ENCODE results near the gene USP10.
"Not testable (repeated sequence)": the region's sequence is repeated elsewhere in the genome, so short reads cannot be mapped to it uniquely, and the experiment has no call there.

Gene USP10

DNA sequence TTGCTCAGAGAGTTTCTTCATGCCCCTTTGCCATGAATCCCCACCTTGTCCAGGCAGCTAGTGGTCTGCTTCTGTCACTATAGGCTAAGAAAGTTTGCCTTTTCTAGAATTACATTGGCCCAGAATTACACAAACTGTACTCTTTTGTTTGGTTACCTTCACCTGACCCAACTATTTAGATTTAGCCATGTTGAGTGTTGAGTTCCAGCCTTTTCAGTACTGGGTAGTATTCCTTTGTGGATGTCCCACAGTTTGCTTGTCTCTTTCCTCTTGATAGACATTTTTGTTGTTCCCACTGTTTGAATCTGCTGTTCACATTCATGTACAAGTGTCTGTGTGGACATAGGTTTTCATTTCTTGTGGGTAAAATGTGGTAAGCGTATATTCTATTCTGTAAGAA is 22.3 kb downstream of the USP10 start:
- Mint-ChIP-seq H3K27me3 (no peaks in the 10 kb centered on the region), H3K4me1 (peaks cover 44 to 74% of the 10 kb centered on the region in 2 donors), H3K9me3 (no peaks in the 10 kb centered on the region), H3K36me3 (peaks cover 12 to 28% of the 10 kb centered on the region in 2 donors), H3K27ac (peak overlapping the region; percentile 34), H3K4me3 (no peak overlapping the region)
- DNase-seq (no peak), ATAC-seq (replicated peaks) (no peak)

DNA sequence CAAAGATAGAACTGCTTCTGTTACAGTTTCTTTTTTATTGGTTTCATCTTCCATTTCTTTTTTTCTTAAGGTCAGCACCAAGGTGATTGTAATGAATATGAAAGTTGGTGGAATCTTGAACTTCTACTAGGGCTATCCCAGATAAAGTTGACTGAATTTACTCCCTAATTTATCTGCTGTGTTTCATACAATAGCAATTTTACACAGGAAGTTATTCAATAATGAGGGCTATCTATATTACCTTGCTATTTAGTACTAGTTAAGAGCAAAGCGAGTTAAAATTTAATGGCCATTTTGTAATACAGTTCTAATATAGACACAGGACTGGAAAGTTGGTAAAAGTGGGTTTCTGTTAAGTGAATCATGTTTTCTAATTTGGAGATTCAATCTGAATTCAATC is 24.1 kb downstream of the USP10 start:
- Mint-ChIP-seq H3K36me3 (peaks cover 5 to 26% of the 10 kb centered on the region in 2 donors), H3K27me3 (no peaks in the 10 kb centered on the region), H3K4me1 (peaks cover 44 to 77% of the 10 kb centered on the region in 2 donors), H3K27ac (peak overlapping the region; percentile 65), H3K4me3 (no peak overlapping the region), H3K9me3 (no peaks in the 10 kb centered on the region)
- no peak for DNase-seq
- ATAC-seq (replicated peaks) = no peak

DNA sequence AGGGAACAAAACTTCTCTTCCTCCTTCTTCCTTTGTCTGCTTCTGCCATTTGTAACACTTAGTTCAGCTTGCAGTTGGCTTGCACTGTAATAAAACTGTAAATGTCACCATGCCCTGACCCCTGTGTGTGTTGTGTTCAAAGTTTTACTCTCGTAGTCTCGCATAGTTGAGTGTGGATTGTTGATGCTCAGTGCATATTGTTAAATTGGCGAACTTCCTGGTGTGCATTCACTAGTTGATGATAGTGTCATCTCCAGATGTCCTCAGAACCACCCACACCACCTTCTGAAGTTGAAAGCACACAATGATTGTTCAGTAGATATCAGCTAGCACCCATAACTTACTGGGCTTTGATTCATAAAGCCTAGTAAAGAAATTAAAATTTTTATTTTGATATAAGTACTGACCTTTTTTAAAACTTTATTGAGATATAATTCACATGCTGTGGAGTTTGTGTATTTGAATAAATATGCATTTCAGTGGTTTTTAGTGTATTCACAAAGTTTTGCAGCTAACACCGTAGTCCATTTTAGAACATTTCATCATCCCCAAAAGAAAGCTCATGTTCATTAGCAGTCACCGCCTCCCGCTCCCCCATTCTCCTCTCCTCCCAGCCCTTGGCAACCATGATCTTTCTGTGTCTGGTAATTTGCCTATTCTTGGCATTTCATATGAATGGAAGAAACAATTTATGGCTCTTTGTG is 25.0 kb downstream of the USP10 start:
- Mint-ChIP-seq H3K36me3 (peaks cover 5 to 22% of the 10 kb centered on the region in 2 donors), H3K27ac (peak overlapping the region; percentile 45), H3K9me3 (no peaks in the 10 kb centered on the region), H3K27me3 (no peaks in the 10 kb centered on the region), H3K4me3 (peak overlapping the region; percentile 15 to 53), H3K4me1 (peaks cover 48 to 76% of the 10 kb centered on the region in 2 donors)
- ATAC-seq (replicated peaks) = peak; percentile 18 to 33
- no peak for DNase-seq

DNA sequence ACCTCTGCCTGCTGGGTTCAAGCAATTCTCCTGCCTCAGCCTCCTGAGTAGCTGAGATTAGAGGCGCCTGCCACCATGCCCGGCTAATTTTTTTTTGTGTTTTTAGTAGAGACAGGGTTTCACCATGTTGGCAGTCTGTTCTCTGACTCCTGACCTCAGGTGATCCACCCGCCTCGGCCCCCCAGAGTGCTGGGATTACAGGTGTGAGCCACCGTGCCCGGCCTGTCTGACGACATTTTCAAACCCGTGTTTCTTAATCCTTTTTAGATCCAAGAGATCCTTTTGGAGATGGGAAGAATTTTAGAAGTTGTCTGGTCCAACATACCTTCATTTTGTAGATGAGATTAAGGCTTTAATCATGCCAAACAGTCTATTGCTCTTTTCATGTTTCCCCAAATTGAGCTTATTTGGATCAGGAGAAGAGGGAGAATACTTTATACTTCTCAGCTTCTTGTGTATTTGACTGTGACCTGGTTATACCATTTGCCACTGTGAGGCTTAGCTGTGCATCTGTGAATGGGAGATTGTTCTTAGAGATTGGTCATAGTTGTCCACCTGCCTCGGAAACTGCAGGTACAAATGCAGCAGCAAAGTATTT is 25.8 kb downstream of the USP10 start:
- no peaks in the 10 kb centered on the region for H3K27me3 Mint-ChIP-seq
- H3K27ac Mint-ChIP-seq = peak overlapping the region; percentile 45
- ATAC-seq (replicated peaks) = no peak
- H3K4me1 Mint-ChIP-seq = peaks cover 53 to 84% of the 10 kb centered on the region in 2 donors
- H3K36me3 Mint-ChIP-seq = peaks cover 3 to 15% of the 10 kb centered on the region in 2 donors
- no peaks in the 10 kb centered on the region for H3K9me3 Mint-ChIP-seq
- DNase-seq = no peak
- H3K4me3 Mint-ChIP-seq = peak overlapping the region; percentile 53 to 58

DNA sequence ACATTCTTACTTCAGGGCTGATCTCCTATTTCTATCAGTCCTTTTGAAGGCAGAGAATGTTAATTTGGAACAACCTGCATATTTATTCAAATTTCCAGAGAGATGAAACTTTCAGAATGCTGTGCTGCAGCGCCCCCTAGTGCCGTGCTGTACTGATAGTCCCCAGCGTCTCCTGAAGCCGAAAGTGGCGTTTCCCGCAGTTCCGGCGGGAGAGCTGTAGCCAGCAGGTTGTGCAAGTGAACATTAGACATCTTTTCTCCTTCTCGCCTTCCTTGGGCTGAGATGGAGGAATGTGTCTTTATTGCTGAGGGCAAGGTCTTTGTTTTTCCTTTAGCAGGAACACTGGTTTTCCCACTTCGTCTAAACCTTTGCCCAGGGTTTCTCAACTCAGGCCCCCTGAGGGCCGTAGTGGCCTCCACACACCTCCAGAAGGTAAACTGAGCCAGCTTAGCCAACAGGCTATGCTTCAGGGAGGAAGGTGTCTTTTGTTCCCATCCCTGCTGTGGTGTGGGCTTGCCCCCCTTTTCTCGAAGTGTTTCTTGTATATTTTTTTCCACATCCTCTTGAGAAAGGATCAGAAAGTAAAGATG is 26.4 kb downstream of the USP10 start:
- Mint-ChIP-seq H3K36me3 (peaks cover 0 to 12% of the 10 kb centered on the region in 2 donors), H3K4me1 (peaks cover 53 to 86% of the 10 kb centered on the region in 2 donors), H3K4me3 (peak overlapping the region; percentile 58 to 75), H3K9me3 (no peaks in the 10 kb centered on the region), H3K27me3 (no peaks in the 10 kb centered on the region), H3K27ac (peak overlapping the region; percentile 87)
- peak; percentile 55 for DNase-seq
- peak; percentile 62 to 63 for ATAC-seq (replicated peaks)

- Mint-ChIP-seq H3K4me3 (peak overlapping the region; percentile 58 to 75), H3K27me3 (no peaks in the 10 kb centered on the region), H3K27ac (peak overlapping the region; percentile 87), H3K9me3 (no peaks in the 10 kb centered on the region), H3K4me1 (peaks cover 56 to 86% of the 10 kb centered on the region in 2 donors), H3K36me3 (peaks cover 2 to 13% of the 10 kb centered on the region in 2 donors)
- peak; percentile 73 for DNase-seq
- peak; percentile 74 to 79 for ATAC-seq (replicated peaks)
Measured at GRCh38 chr16:84726669-84727467, 27.1 kb downstream of the USP10 start.

- H3K4me1 Mint-ChIP-seq = peaks cover 42 to 84% of the 10 kb centered on the region in 2 donors
Measured at GRCh38 chr16:84728853-84729424, 29.1 kb downstream of the USP10 start.

GRCh38 chr16:84729716-84730320 is 30.0 kb downstream of the USP10 start:
- Mint-ChIP-seq H3K4me1 (peaks cover 38 to 76% of the 10 kb centered on the region in 2 donors), H3K9me3 (no peaks in the 10 kb centered on the region), H3K4me3 (peak overlapping the region; percentile 48 to 66), H3K27ac (peak overlapping the region; percentile 81), H3K27me3 (no peaks in the 10 kb centered on the region), H3K36me3 (peaks cover 2 to 14% of the 10 kb centered on the region in 2 donors)
- ATAC-seq (replicated peaks) (no peak), DNase-seq (no peak)

More at GRCh38 chr16:84728853-84729424, 29.1 kb downstream of the USP10 start:
- DNase-seq = no peak
- Mint-ChIP-seq H3K4me3 (no peak overlapping the region), H3K27ac (peak overlapping the region; percentile 67), H3K36me3 (peaks cover 2 to 10% of the 10 kb centered on the region in 2 donors), H3K9me3 (no peaks in the 10 kb centered on the region), H3K27me3 (no peaks in the 10 kb centered on the region)
- no peak for ATAC-seq (replicated peaks)

- peak overlapping the region; percentile 60 to 66 for H3K4me3 Mint-ChIP-seq
- H3K27me3 Mint-ChIP-seq = no peaks in the 10 kb centered on the region
- peak overlapping the region; percentile 72 for H3K27ac Mint-ChIP-seq
- ATAC-seq (replicated peaks) (peak; percentile 66 to 69), DNase-seq (no peak)
- H3K9me3 Mint-ChIP-seq = no peaks in the 10 kb centered on the region
- H3K4me1 Mint-ChIP-seq = peaks cover 34 to 68% of the 10 kb centered on the region in 2 donors
- peaks cover 4 to 18% of the 10 kb centered on the region in 2 donors for H3K36me3 Mint-ChIP-seq
Measured at GRCh38 chr16:84730406-84731106, 30.8 kb downstream of the USP10 start.

- peaks cover 21 to 56% of the 10 kb centered on the region in 2 donors for H3K4me1 Mint-ChIP-seq
Measured at GRCh38 chr16:84732332-84732673, 32.5 kb downstream of the USP10 start.

GRCh38 chr16:84732674-84733352 is 33.0 kb downstream of the USP10 start:
- no peaks in the 10 kb centered on the region for H3K9me3 Mint-ChIP-seq
- DNase-seq (no peak), ATAC-seq (replicated peaks) (no peak)
- H3K27me3 Mint-ChIP-seq = no peaks in the 10 kb centered on the region
- H3K4me1 Mint-ChIP-seq = peaks cover 26 to 56% of the 10 kb centered on the region in 2 donors
- H3K36me3 Mint-ChIP-seq = peaks cover 5 to 31% of the 10 kb centered on the region in 2 donors
- H3K4me3 Mint-ChIP-seq = no peak overlapping the region
- H3K27ac Mint-ChIP-seq = peak overlapping the region; percentile 47

More at GRCh38 chr16:84732332-84732673, 32.5 kb downstream of the USP10 start:
- peaks cover 4 to 27% of the 10 kb centered on the region in 2 donors for H3K36me3 Mint-ChIP-seq
- not testable (repeated sequence) for DNase-seq; ATAC-seq (replicated peaks); H3K9me3 Mint-ChIP-seq; H3K27me3 Mint-ChIP-seq; H3K4me3 Mint-ChIP-seq
- peak overlapping the region; percentile 47 for H3K27ac Mint-ChIP-seq

DNA sequence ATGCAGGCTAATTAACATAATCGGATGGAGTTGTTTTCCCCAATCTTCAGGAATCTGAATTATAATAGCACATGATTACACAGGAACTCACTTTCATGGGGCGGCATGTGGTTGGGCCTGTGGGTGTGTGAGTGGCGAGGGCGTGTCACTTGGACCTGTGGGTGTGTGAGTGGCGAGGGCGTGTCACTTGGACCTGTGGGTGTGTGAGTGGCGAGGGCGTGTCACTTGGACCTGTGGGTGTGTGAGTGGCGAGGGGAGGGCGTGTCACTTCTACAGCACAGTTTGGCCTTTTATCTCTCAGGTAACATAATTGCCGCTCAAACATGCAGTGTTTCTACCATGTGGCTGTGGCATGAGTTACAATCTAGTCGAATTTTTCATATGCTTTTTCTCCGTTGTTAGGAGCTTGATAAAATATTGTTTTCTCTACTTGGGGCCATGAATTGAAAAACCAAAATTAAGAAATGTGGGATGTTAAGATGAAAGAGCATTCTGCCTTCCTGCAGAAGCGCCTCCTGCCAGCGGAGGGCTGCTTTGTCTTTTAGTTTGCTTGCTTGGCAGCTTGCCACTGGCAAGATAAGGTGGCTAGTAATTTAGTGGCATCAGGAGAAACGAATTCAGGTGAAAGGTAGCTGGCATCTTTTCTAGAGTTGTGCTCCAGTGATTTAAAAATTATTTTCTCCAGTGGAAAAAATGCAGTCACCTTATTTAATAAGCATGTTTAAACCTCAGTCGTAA is 36.2 kb downstream of the USP10 start:
- Mint-ChIP-seq H3K36me3 (peaks cover 10 to 31% of the 10 kb centered on the region in 2 donors), H3K4me1 (peaks cover 20 to 44% of the 10 kb centered on the region in 2 donors), H3K27me3 (no peaks in the 10 kb centered on the region), H3K4me3 (no peak overlapping the region), H3K9me3 (no peaks in the 10 kb centered on the region), H3K27ac (peak overlapping the region; percentile 51)
- ATAC-seq (replicated peaks) (no peak), DNase-seq (no peak)
